ENCODE results near the gene IARS2. TPM values are rescaled to one million over a fixed set of nuclear protein-coding genes. Genes with fewer than 3 reads are reported as not detected.

Gene IARS2
- total RNA-seq, 1 experiment from 2014 or later: 72.9 TPM

GRCh38 chr1:220113136-220113695 lies 19.3 kb downstream of the IARS2 start:
- no CpG with 5 or more reads among the region's 5 CpGs for WGBS (ENCODE audit: extremely low coverage, insufficient read length, low lambda C conversion rate)
- DNase-seq: no peak

More at GRCh38 chr1:220113136-220113695, 19.3 kb downstream of the IARS2 start:
- H3K4me3 Mint-ChIP-seq: no peak overlapping the region
- no peak overlapping the region for H3K4ac ChIP-seq (ENCODE audit: low read depth, low read length)
- H2BK5ac ChIP-seq (ENCODE audit: insufficient read length, low read length): no peak overlapping the region
- H2BK12ac ChIP-seq (ENCODE audit: insufficient read length, low read depth, low read length): no peak overlapping the region
- H3K36me3 Mint-ChIP-seq (ENCODE audit: insufficient read depth in 1 of 3, low read depth in 3 of 3): peaks cover 12 to 62% (median 53%) of the 10 kb centered on the region in 3 experiments; a peak in 6 of 7 replicates
- no peak overlapping the region for H3K27ac Mint-ChIP-seq
- no peaks in the 10 kb centered on the region for H3K4me1 ChIP-seq (ENCODE audit: insufficient read depth, low read length)
- H3K23ac ChIP-seq (ENCODE audit: insufficient read length, low read depth, low read length): no peak overlapping the region
- H3K9me3 ChIP-seq (ENCODE audit: control insufficient read depth, low read depth, low read length): no peaks in the 10 kb centered on the region
- no peak overlapping the region for H2BK120ac ChIP-seq (ENCODE audit: low read depth, low read length, poor library complexity, severe bottlenecking)
- H3K79me1 ChIP-seq (ENCODE audit: insufficient read depth, low read depth, low read length, poor library complexity, severe bottlenecking): no peaks in the 10 kb centered on the region
- no peak overlapping the region for H2AK5ac ChIP-seq (ENCODE audit: insufficient read length, low read length)
- H3K27ac ChIP-seq (ENCODE audit: insufficient read length, low read depth, low read length): no peak overlapping the region
- no peaks in the 10 kb centered on the region for H3K23me2 ChIP-seq (ENCODE audit: insufficient read length, low read depth, low read length, poor library complexity, severe bottlenecking)
- H3K27me3 Mint-ChIP-seq (ENCODE audit: low read depth): no peaks in the 10 kb centered on the region
- no peak overlapping the region for H4K5ac ChIP-seq (ENCODE audit: insufficient read length, low read depth, low read length)
- no peak overlapping the region for H3K4me2 ChIP-seq (ENCODE audit: insufficient read depth, insufficient read length, low read length)
- H3K4me1 Mint-ChIP-seq: no peaks in the 10 kb centered on the region
- no peak overlapping the region for H4K91ac ChIP-seq (ENCODE audit: insufficient read length, low read depth, low read length)
- no peaks in the 10 kb centered on the region for H3K9me3 Mint-ChIP-seq
- no peak overlapping the region for H2BK15ac ChIP-seq (ENCODE audit: low read depth, low read length)
- H4K8ac ChIP-seq (replicated peaks; ENCODE audit: insufficient read length, low read depth, low read length): no peak overlapping the region
- H3K14ac ChIP-seq (ENCODE audit: insufficient read depth, low read length): no peak overlapping the region
- H3K56ac ChIP-seq (ENCODE audit: insufficient read length, low read depth, low read length): no peak overlapping the region
- H3K79me2 ChIP-seq (ENCODE audit: insufficient read depth, low read length): no peaks in the 10 kb centered on the region
- H2BK20ac ChIP-seq (ENCODE audit: low read depth, low read length, poor library complexity, severe bottlenecking): no peak overlapping the region
- no peak overlapping the region for H2AFZ ChIP-seq (ENCODE audit: low read length)
- H3K18ac ChIP-seq (ENCODE audit: insufficient read length, low read depth, low read length): no peak overlapping the region
- no peak overlapping the region for H3T11ph ChIP-seq (ENCODE audit: low read length)
- H3K9ac ChIP-seq (ENCODE audit: extremely low read depth, insufficient read length, low read length): no peak overlapping the region
- peak; percentile 79 for TF ChIP-seq CTCF (conservative IDR thresholded peaks at IDR 0.05)
- H3K27me3 ChIP-seq (ENCODE audit: insufficient read depth, low read length): no peaks in the 10 kb centered on the region
- no peaks in the 10 kb centered on the region for H4K20me1 ChIP-seq (ENCODE audit: control insufficient read depth, insufficient read depth, insufficient read length)
